HS-5 (cell line): Measurements from ENCODE around the gene CHI3L2.

Source experiments
- DNase-seq: peaks from one replicate; pipeline ENCODE4 v3.0.0-alpha.2; 2012; ENCODE audit warnings: low read depth

CHI3L2 gene

DNA sequence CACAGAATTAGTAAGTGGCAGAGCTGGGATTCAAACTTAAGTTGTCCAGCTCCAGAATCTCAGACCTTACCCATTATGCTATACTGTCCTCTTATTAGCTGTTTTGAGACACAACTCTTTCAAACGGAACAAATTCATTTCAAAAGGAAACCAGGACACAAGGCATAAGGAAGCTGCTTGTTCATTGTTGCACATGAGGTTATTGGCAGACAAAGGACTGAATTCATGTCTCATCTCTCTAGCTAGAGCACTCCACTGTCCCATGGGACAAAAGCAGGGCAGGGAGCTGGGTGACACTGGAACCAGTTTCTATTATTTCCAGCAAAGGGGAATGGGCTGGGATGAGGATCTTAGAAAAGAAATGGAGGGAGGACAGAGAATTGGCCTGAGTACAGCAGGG lies 26.4 kb downstream of the CHI3L2 start:
- DNase-seq, result no peak

DNA sequence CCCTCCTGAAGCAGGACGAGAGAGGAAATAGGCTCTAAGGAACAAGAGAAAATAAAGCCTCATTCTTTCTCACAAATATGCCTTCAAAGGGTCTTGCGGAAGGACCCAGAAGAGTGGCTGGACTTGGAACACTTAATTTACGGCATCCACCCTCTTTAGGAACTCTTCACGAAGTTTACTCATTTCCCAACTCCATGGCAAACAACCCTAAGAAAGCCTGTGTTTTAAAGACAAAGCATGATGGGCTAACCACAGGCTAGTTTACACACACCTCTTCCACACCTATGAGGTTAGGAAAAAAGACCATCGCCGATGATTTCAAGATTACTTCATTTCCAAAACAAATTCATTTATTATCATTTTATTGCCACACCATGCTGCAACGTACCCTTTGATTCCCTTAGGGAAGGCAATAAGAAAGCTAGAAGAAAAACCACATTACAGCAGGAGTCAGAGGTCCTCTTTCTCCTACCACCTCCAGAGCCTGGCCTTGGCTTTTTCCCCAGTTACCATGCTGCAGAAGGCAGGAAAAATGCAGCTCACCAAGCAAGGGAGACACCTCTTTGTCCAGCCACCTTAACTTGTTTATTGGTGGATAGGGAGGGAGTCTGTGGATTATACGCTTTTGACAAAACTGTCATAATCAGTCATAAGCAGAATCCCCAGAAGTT lies 29.6 kb downstream of the CHI3L2 start:
- DNase-seq, result no peak

DNA sequence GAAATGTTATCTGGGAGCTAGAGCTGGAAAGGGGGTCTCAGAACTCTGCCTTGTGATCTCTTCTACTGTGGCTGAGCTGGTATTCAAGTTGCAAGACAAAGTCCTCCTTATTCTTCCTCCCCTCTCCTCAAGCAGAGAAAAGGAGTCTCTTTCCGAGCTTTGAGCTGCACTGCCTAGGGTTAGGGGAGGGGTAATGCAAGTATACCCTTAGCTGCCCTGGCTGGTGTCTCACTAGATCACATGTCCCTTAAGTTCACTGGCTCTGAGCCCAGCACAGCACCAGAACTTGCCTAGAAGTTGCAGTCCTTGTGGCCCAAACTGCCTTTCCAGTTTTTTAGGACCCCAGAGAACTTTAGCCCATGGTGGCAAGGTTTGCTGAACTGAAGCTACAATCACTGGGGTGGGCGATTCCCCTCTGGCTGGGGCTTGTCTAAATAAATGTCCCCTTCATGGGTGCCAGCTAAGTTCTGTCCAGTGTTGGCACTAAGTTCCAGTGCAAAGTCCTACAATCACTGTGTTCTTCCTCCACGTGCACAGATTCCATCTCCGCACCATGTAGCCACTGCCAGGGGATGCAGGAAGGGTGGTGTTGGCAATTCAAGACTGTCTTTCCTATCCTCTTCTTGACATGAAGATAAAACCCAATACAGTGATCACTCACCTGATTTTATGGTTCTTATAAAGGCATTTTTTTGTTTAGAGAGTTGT lies 40.4 kb downstream of the CHI3L2 start:
- DNase-seq, result no peak

DNA sequence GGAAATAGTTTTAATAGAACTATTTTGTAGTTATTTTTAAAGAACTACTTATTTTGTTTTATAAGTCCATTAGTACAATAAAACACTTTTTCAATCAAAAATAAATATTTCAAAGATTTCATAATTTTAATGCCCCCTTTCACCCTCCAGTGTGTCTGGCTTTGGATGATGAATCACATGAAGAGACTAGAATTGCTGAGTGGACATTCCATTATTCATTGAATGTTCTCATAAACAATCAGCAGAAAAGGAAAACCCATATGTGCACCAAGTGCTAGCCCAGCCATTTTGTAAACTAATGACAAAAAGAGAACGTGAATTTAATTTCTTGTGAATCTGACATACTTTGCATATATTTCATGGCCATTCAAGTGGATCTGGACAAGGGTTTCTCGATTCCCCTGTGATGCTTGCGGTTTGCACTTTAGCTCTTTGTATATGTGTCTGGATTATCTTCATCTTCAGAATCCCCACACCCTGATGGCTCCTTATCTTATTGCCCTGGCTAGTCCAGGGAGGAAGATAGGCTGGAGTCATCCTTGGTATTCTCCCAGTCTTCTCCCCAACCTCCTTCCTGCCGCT lies 42.4 kb downstream of the CHI3L2 start:
- no peak for DNase-seq

DNA sequence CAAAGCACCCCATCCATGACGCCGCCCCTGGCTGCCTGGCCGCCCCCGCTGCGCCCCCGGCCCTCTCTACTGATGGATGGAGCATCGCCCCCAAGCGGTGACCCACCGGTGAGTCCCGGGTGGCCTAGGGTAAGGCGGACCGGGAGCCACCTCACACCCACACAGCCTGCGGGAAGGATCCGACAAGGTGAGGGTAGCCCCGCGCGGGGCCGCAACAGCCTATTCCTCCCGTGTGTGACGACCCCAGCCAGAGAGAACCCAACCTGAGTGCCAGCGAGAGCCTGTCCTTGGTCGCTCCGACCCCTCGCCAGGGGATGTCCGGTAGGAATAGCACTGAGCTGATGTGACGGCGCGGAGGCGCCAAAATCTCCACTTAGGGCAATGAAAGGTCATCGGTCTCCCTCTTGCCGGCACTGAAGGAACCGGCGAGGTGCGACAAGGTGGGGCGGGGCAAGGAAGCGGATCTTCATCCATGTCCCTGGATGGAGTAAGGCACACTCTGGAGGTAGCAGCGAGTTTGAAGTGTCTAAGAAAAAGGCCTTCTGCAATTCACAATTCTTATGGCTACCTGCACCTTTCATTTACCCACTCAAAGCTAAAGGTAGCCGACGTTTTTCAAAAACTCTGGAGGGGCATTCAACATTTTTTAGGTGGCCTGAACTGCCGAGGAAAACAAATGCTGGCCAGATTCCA lies 43.4 kb downstream of the CHI3L2 start:
- DNase-seq, result no peak

DNA sequence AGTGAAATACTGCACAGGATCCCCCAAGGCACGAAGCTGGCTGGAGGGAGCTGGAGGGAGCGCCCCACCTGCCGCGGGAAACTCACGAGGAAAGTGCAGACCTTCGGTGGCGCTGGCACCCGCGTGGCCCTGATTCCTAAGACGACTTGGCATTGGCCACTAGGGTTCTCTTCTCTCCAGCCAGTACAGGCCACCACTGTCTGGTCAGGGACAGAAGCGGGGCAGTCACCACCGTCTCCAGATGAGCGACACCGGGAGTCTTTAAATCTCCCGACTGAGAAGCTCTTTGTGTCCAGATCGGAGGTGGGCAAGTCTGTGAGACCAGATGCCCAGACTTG lies 43.9 kb downstream of the CHI3L2 start:
- no peak for DNase-seq

DNA sequence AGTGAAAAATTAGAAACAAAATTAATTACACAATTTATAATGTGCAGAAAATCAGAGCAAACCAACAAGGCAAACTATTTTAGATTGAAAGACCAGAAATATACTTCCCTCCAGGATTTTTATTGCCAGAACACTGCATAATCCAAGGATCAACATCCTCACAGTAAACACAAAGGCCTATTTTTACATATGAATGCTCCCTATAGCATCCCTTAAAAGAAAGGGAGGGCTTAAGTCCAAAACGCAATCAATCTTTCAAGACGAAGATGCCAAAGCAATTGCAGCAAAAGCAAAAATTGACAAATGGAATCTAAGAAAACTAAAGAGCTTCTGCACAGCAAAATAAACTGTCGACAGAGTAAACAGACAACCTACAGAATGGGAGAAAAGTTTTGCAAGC lies 44.6 kb downstream of the CHI3L2 start:
- DNase-seq, result no peak

DNA sequence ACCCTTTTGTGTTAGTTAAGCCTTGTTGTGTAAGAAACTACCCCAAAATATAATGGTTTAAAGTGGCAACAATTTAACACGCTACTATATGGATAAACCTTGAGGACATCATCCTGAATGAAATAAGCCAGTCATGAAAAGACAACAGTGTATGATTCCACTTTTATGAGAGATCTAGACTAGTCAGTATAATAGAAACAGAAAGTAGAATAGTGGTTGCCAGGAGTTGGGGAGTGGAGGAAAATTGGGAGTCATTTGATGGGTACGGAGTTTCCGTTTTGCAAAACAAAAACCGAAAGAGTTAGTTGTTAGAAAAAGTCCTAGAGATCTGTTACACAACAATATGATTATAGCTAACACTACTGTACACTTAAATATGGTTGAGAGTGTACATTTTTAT lies 47.1 kb downstream of the CHI3L2 start:
- DNase-seq, result no peak

DNA sequence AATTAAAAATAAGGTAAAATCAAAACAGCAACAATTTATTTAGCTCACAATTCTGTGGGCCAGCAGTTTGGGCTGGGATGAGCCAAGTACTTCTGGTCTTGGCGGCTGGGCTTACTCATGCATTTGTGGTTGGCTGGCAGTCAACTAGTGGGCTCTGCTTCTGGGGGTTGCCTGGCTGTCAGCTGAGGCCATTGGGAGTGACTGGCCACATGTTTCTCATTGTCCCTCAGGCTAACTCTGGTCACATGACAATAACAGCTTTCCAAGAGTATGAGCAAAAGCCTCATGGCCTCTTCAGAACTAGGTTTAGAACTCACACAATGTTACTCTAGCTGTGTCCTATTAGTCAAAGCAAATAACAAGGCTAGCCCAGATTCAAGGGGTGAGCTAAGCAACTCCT lies 47.6 kb downstream of the CHI3L2 start:
- DNase-seq, result peak; percentile 71

DNA sequence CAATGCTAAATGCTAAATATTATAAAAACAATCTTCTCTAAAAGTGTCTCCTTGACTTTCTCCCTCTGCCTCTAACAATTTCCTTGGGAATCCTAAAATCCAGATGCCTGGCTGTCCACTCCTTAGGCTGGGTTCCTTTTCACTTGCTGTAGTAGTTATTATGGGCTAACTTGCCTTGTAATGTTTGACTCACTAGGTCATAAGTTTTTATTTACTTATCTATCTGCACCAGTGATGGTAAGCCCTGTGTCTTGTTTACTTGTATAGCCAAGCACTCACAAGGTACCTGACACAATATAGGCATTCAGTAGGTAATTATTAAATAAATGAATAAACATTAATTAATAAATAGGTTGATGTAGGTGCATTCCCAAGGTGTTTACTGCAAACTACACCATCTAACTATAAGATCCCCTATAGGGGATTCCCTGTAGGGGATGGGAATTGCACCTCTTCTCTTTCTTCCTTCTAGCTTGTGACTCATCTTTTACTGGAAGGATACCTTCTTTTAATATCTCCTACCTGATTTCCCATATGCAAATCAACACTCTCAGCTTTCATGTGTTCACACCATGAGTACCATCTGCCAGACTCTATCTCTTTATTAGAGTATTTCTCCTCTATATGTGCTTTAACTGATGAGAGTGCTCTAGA lies 48.4 kb downstream of the CHI3L2 start:
- DNase-seq, result no peak

DNA sequence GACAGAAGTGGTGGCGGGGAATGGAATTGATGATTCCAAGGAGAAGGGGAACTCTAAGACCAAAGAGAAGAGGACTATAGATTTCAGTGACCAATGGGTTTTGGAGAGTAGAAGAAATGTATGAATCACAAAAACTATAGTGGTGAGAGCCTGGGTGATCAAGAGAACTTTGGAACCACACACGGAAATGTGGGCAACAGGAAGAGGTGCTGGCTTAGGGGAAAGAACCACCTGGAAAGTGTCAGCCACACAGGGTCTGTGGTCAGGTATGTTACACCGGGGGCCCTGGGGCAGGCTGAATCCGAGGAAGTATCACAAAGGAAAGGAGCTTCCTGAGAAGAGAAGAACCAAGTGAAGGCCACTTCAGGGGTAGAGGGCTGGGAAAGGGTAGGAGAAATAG lies 51.6 kb downstream of the CHI3L2 start:
- DNase-seq, result no peak

DNA sequence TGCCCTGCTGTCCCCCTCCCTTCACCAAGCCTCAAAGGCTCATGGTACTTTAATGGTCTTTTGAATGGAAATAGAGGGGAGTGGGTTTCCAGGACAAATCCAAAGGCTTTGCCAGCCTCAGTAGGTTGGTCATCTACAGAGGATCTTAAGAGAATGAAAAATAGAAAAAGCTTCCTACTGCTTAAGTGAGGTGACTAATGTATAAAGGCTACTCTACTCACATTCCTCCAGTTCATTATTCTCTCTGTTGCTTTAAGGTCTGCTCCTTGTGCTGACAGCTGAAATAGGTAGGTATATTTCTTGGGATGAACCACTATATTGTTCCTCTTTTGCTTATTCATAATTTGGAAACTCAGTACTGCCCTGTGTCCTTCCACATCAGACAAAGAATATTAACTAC lies 52.8 kb downstream of the CHI3L2 start:
- DNase-seq, result no peak

DNA sequence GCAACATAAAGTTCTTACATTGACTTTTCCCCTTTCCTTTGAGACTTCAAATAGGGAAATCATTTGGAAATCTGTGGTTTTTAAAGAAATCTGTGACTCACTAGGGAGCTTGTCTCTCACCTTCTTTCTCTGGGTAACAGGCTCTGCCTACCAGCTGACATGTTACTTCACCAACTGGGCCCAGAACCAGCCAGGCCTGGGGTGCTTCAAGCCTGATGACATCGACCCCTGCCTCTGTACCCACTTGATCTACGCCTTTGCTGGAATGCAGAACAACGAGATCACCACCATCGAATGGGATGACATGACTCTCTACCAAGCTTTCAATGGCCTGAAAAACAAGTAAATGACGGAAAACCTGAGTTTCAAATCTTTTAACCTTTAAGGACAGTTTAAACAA lies 53.9 kb downstream of the CHI3L2 start:
- DNase-seq, result no peak

DNA sequence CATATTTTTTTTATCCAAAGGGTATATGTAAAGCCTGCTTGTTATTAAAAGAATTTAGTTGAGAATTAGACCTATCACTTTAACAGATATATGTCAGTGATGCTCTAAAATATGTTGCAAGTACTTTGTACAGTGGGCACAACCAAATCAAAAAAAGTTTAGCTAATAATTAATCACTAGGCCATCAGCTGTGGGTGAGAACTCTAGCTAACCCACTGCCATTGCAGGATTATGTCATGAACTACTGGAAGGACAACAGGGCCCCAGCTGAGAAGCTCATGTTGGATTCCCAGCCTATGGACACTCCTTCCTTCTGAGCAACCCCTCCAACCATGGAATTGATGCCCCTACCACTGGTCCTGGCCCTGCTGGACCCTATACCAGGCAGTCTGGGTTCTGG lies 56.3 kb downstream of the CHI3L2 start:
- no peak for DNase-seq

DNA sequence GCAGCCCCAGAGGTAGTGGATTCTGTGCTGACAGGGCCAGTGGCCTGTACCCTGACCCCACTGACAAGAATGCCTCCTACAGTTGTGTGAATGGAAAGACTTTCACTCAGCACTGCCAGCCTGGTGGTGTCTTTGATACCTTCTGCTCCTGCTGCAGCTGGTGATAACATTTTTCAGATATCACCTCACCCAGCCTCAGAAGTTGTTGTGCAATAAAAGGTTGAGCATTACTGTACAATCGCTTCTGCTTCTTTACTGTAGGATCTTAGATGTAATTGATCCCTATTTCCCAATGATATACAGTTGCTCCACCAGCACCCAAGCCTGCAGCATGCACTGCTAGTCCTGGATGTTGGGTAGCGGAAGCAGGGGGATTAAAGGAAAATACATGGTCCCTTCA lies 58.4 kb downstream of the CHI3L2 start:
- no peak for DNase-seq

DNA sequence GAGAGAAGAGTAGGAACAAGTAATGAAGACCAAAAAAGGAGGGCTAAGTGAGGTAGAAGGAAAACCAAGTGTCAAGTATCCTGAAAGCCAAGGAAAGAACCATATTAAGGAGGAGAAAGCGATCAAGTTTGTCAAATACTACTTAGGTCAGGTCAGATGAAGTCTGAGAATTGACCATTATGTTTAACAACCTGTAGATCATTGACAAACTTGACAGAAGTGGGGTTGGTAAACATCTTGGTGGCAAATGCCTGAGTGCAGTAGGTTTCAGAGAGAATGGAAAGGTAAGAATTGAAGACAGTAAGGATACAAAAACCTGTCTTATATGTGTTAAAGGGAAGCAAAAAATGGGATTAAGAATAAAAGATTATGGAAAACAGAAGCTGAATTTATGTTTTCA lies 59.4 kb downstream of the CHI3L2 start:
- DNase-seq, result no peak

DNA sequence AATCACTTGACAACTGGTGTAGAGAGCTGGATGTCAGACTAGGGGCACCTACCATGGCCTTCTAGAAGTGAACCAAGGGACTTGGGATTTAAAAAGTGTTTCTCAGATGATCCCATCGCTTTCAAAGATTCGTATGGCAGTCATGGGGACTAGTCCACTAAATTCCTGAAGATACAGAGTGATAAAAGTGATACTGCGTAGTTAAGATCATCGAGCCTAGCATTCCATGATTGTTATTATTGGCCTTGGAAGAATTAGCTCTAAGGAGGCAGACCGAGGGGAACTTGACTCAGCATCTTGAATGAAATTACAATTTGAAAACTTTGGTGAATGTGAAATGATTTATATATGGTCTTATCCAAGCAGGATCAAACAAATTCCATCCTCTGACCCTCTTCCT lies 61.9 kb downstream of the CHI3L2 start:
- no peak for DNase-seq

DNA sequence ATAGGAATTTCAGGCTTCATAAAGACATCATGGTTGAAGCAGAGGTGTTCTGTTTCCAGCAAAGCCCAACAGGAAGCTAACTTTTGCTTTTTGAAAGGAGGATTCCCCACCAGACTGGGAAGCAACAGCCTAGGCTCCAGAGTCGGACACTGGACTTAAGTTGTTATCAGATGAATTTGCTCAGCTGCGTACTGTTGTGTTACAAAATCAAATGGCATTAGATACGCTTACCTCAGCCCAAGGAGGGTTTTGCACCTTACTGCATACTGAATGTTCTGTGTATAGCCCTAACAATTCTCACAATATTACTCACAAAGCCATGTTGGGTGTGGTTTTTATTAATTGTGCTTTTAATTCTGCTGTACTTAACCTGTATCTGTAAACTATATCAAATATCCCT lies 62.6 kb downstream of the CHI3L2 start:
- DNase-seq, result no peak

DNA sequence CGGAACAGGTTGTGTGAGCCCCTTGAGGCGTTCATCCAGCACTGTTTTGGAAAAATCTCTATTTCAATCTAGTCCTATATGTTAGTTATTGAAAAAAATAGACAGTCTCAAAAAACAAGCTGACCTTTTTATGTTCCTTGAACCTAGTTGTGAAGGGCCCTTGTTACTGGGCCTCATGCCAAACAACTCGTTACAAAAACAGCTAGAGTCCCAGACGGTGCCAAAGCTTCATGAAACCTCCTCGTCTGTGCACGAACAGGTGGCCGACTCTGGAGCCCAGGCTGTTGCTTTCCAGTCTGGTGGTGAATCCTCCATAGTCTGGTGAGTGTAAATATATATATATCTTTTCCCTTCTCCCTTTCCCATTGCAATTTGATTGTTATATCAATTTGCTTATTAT lies 63.1 kb downstream of the CHI3L2 start, which contains the start of gene CHIA:
Gene CHIA, plus strand, starts transcription at position 222 of the 400 bp plus-strand sequence. CDS start 19,617 bp downstream, outside the sequence.
- no peak for DNase-seq
